ENCODE data around the gene ZIK1.

ZIK1 gene

DNA sequence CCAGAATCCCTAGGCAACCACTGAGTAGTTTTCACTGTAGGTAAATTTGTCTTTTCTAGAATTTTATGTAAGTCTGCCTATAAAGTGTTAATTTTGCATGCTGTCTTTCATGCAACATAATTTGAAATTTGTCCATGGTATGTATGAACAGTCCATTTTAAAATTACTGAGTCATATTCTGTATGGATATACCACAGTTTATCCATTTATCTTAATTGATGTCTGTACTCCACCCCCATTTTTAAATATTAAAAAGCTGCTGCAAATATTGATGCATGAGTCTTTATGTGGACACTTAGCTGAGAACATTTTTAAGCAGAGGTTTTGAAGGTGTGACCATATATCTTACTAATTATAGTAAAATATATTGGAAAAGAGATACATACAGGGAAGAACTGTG lies 39.1 kb downstream of the ZIK1 start:
- peaks cover 64% of the 10 kb centered on the region for H3K9me3 ChIP-seq (ENCODE audit: low read length)
- peaks cover 67% of the 10 kb centered on the region for H3K36me3 ChIP-seq (ENCODE audit: insufficient read depth, low read length)

DNA sequence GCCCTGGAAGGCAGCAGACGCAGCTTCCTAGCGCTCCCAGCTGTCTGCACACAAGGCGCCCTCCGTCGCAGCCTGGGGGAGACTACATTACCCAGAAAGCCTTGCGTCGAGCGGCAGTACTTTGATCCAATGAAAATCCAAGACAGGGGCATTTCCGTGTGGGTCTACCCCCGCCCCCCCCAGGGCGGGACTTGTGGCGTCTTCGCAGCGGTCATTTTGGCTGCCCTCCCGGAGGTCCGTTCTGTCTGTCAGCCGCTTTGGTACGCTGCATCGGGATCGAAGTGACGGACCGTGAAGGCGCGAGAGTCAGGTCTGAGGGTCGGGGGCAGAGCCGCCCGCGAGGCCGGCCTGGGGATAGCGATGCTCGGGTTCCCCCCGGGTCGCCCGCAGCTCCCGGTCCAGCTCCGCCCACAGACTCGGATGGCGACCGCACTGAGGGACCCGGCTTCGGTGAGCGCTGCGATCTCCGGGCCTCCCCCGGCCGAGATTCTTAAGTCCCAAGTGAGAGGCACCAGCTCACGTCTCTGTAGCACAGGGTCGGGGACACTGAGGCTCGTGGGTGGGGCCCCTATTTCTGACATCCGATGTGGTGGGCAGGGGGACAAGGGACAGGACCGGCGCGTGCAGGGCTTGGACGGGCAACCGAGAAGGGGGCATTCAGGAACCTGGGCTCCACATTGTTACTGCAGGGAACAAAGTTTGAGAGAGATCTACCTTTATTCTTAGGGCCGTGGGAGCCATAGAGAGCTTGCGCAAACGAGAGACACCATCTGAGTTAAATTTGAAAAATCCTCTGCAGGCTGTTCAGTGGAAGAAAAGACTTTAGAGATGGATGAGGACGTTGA lies 49.3 kb downstream of the ZIK1 start, which contains the start of gene ZNF211:
Gene ZNF211 (plus strand): TSS at position 182 of the 845 bp plus-strand sequence. CDS start 179 bp downstream, at position 361.
- Histone ChIP-seq H3K27ac (ENCODE audit: low read depth, low read length, poor library complexity, severe bottlenecking) (no peak within 1 kb of the TSS), H3K9me3 (ENCODE audit: low read length) (peaks cover 15% of the 10 kb centered on the region), H4K20me1 (ENCODE audit: insufficient read depth, low read length) (no peaks in the 10 kb centered on the region), H3K79me2 (ENCODE audit: insufficient read depth, low read length) (0 out of 2 replicates have a peak, but pooled peaks cover 5% of the 10 kb centered on the region), H3K9ac (ENCODE audit: low read length) (peak within 1 kb of the TSS; percentile 95), H3K4me2 (ENCODE audit: low read length) (peak within 1 kb of the TSS; percentile 98), H3K9me2 (ENCODE audit: low read depth, low read length) (no peaks in the 10 kb centered on the region), H3K4me3 (ENCODE audit: low read depth, low read length, poor library complexity, severe bottlenecking) (peak within 1 kb of the TSS; percentile 100), H3K27me3 (ENCODE audit: insufficient read depth, low read length) (no peaks in the 10 kb centered on the region), H3F3A (ENCODE audit: insufficient read depth, low read length) (no peaks in the 10 kb centered on the region), H2AFZ (ENCODE audit: low read length) (peak within 1 kb of the TSS; percentile 39), H3K36me3 (ENCODE audit: insufficient read depth, low read length) (peaks cover 37% of the 10 kb centered on the region), H3K4me1 (ENCODE audit: insufficient read depth, low read length, severe bottlenecking) (peaks cover 12% of the 10 kb centered on the region)
- no peak for TF ChIP-seq EZH2 (IDR thresholded peaks at IDR 0.05; ENCODE audit: borderline replicate concordance, low read length)
- TF ChIP-seq, protein P1, sequence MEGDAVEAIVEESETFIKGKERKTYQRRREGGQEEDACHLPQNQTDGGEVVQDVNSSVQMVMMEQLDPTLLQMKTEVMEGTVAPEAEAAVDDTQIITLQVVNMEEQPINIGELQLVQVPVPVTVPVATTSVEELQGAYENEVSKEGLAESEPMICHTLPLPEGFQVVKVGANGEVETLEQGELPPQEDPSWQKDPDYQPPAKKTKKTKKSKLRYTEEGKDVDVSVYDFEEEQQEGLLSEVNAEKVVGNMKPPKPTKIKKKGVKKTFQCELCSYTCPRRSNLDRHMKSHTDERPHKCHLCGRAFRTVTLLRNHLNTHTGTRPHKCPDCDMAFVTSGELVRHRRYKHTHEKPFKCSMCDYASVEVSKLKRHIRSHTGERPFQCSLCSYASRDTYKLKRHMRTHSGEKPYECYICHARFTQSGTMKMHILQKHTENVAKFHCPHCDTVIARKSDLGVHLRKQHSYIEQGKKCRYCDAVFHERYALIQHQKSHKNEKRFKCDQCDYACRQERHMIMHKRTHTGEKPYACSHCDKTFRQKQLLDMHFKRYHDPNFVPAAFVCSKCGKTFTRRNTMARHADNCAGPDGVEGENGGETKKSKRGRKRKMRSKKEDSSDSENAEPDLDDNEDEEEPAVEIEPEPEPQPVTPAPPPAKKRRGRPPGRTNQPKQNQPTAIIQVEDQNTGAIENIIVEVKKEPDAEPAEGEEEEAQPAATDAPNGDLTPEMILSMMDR (IDR thresholded peaks at IDR 0.05; ENCODE audit: low read length) = no peak

More for the DNA sequence above, 39.1 kb downstream of the ZIK1 start:
- H3F3A ChIP-seq (ENCODE audit: insufficient read depth, low read length) = 0 out of 2 replicates have a peak, but pooled peaks cover 3% of the 10 kb centered on the region
- no peak overlapping the region for H3K27ac ChIP-seq (ENCODE audit: low read depth, low read length, poor library complexity, severe bottlenecking)
- H3K4me2 ChIP-seq (ENCODE audit: low read length) = no peak overlapping the region
- no peak overlapping the region for H2AFZ ChIP-seq (ENCODE audit: low read length)
- H4K20me1 ChIP-seq (ENCODE audit: insufficient read depth, low read length) = no peaks in the 10 kb centered on the region
- TF ChIP-seq EZH2 (IDR thresholded peaks at IDR 0.05; ENCODE audit: borderline replicate concordance, low read length) = no peak
- TF ChIP-seq, protein P1 (IDR thresholded peaks at IDR 0.05; ENCODE audit: low read length) = no peak
- no peaks in the 10 kb centered on the region for H3K27me3 ChIP-seq (ENCODE audit: insufficient read depth, low read length)
- no peaks in the 10 kb centered on the region for H3K9me2 ChIP-seq (ENCODE audit: low read depth, low read length)
- H3K9ac ChIP-seq (ENCODE audit: low read length) = no peak overlapping the region
- no peaks in the 10 kb centered on the region for H3K4me1 ChIP-seq (ENCODE audit: insufficient read depth, low read length, severe bottlenecking)
- no peaks in the 10 kb centered on the region for H3K79me2 ChIP-seq (ENCODE audit: insufficient read depth, low read length)
- no peak overlapping the region for H3K4me3 ChIP-seq (ENCODE audit: low read depth, low read length, poor library complexity, severe bottlenecking)

DNA sequence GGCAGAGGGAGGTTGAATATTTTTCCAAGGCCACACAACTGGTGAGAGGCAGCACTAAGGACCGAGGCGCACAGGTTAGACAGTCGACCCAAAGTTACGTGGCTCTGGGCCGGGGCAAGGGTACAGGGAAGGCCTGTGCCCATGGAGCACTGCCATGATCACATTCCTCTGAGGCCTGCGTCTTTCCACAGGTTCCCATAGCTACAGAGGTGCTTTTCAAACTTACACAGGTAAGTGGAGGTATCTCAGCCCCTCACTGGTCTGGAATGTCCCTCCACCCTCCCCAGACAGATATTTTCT lies 49.8 kb downstream of the ZIK1 start:
- H3K4me3 ChIP-seq (ENCODE audit: low read depth, low read length, poor library complexity, severe bottlenecking) = peak overlapping the region; percentile 100
- no peaks in the 10 kb centered on the region for H4K20me1 ChIP-seq (ENCODE audit: insufficient read depth, low read length)
- H3K9me3 ChIP-seq (ENCODE audit: low read length) = peaks cover 12% of the 10 kb centered on the region
- peaks cover 12% of the 10 kb centered on the region for H3K4me1 ChIP-seq (ENCODE audit: insufficient read depth, low read length, severe bottlenecking)
- no peak overlapping the region for H3K27ac ChIP-seq (ENCODE audit: low read depth, low read length, poor library complexity, severe bottlenecking)
- H3K9me2 ChIP-seq (ENCODE audit: low read depth, low read length) = no peaks in the 10 kb centered on the region
- H3K79me2 ChIP-seq (ENCODE audit: insufficient read depth, low read length) = 0 out of 2 replicates have a peak, but pooled peaks cover 5% of the 10 kb centered on the region
- peak overlapping the region; percentile 98 for H3K4me2 ChIP-seq (ENCODE audit: low read length)
- H3K36me3 ChIP-seq (ENCODE audit: insufficient read depth, low read length) = peaks cover 43% of the 10 kb centered on the region
- no peak overlapping the region for H2AFZ ChIP-seq (ENCODE audit: low read length)
- TF ChIP-seq, protein P1 (IDR thresholded peaks at IDR 0.05; ENCODE audit: low read length) = no peak
- no peak for TF ChIP-seq EZH2 (IDR thresholded peaks at IDR 0.05; ENCODE audit: borderline replicate concordance, low read length)
- no peaks in the 10 kb centered on the region for H3F3A ChIP-seq (ENCODE audit: insufficient read depth, low read length)
- H3K27me3 ChIP-seq (ENCODE audit: insufficient read depth, low read length) = no peaks in the 10 kb centered on the region
- peak overlapping the region; percentile 95 for H3K9ac ChIP-seq (ENCODE audit: low read length)

Measured in OCI-LY1 (cell line).